Measurements from ENCODE around the gene BRD3OS.

The BRD3OS gene

DNA sequence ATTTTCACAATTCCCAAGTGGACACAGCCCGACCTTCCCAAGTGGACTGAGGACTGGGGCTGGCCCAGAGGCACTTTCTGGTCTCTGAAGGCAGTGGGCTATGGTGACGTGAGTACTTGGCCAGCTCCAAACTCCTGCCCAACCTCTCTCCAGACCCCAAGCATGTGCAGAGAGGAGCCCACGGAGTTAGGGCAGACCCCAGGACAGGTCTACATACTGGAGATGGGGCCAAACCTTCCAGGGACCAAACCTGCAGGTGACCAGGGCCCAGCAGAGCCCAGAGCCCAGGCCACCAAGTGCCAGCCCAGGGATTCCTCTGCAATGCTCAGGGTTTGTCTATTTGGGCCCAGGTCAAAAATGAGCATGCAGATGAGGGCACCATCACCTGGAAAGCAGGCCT, 27.2 kb downstream of the BRD3OS start:
- DNase-seq (ENCODE audit: low read depth in 2 of 2) = no peak

DNA sequence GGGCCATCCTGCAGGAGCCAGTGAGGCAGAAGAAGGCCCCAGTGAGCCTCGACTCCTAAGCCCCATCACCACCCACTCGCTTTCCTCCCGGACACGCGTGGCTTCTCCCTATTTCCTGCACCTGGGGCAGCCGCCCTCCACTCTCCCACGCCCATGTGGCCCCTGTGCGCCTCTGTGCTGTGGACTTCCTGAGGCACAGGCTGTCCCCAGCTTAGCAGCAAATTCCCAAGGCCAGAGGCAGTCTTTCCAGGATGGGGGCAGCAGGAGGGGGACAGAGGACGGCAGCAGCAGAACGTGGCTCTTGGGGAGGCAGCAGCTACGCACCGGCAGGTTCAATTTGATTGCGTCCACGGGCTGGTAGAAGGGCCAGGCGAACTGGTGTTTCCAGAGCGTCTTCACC, 27.7 kb downstream of the BRD3OS start:
- DNase-seq (ENCODE audit: low read depth in 2 of 2) = no peak

DNA sequence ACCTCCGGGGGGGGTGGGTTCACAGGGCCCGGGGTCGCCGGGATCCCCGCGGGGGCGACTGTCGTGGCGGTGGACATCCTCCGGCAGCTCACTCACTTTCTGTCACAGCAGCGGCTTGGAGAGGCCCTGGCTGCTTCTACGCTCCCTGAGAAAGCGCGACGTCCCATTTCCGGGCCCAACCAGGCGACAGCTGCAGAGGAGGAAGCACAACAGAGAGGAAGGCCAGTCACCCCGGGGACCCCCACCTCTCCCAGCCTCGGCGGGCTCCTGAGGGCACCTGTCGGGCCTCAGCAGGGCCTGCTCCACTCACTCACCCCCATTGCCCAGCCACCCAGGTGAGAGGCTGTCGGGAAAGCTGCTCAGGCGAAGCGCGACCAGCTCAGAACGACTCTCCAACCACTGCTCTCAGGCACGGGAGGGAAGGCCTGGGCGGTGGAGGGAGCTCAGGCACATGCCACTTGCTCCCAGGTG, 28.2 kb downstream of the BRD3OS start:
- no peak for DNase-seq (ENCODE audit: low read depth in 2 of 2)

DNA sequence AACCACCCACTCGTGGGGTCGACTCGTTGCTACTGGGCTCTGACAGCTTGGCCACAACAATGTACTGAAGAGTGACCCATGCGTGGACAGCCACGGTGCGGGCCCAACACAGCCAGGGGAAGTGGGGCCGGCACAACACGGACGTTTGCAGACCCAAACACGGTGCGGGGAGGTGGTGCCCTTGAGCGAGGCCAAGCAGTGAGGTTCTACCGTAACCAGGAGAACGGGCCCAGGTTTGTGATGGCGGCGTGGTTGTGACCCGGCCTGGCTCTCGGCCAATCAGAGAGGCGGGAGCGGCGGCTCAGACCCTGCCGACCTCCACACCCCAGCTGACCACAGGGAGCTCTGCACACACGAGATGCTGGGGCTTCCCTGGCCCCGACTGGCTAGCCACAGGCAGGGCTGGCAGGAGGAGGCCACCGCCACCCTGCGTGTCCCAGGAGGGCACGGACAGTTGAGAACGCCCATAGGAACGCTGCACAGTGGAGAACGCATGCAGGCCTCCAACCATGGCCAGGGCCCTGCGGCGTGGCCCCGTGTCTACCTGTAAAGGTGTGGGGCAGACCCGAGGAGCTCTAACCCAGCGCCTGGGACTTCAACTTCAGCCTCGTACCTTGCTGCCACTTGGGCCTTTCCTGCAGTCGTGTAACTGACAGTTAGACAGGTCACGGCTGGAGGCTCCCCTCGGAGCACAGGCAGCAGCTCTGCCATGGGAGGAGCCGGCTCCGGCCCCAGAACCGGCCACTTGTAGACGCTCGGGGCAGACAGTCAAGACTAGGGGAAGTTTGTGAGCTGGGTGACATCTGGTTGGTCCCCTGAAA, 28.9 kb downstream of the BRD3OS start:
- no peak for DNase-seq (ENCODE audit: low read depth in 2 of 2)

DNA sequence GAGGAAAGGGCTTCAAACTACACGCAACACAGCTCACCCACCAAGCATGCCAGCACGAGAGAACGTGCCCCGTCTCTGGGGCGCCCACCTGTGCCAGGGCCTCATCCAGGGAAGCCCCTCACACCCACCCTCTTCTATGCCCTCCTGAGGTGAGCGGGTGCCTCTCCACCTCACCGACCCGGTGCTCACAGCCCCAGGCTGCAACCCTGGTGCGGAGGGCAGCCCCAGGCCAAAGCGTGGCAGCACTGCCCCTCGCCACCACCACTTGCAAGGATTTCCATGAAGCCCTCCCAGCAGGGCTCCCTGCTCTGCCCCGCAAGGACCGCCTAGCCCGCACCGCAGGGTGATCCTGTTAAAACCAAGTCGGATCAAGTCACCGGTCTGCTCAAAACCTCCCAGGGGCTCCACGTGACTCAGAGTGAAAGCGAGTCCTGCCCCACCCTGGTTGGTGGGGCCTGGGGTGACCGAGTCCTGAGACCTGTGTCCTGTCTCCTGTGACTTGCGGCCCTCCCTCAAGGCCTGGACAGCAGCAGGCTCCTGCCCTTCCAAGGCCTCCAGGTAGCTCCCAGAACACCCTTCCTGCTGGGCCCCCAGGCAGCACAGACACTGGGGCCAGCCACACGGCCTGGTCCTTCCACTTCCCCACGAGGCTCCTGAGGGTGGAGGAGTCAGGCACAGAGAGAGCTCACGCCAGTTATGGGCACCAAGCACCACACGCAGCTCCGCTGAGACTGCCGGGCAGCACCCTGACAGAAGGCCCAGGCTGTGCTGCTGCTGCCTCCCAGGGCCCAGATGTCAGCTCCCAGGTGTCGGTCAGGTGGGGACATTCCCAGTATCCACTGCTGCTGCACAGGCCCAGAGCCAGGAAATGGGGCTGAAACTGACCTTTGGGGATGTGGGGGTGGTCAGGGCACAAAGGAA, 29.9 kb downstream of the BRD3OS start:
- no peak for DNase-seq (ENCODE audit: low read depth in 2 of 2)

DNA sequence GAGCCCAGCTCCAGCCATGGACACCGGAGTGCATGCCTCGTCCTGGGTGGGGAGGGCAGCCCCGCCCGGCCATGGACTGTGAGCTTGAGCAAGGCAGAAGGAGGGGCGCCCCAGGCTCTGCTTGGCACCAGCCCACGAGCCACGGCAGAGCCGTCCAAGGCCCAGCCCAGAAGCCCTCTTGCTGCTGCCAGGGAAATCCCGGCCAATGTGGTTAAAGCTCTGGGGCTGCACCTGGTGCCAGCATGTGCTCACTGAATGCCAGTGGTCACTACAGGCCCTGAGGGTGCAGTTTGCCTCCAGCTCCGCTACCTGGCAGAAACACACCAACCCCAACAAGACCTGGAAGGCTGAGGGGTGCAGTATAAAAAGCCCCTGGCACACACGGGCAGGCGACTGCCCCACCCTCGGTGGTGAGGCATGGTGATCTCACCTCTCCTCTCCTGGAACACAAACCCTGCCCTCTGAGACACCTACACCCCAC, 30.7 kb downstream of the BRD3OS start:
- DNase-seq (ENCODE audit: low read depth in 2 of 2) = no peak

DNA sequence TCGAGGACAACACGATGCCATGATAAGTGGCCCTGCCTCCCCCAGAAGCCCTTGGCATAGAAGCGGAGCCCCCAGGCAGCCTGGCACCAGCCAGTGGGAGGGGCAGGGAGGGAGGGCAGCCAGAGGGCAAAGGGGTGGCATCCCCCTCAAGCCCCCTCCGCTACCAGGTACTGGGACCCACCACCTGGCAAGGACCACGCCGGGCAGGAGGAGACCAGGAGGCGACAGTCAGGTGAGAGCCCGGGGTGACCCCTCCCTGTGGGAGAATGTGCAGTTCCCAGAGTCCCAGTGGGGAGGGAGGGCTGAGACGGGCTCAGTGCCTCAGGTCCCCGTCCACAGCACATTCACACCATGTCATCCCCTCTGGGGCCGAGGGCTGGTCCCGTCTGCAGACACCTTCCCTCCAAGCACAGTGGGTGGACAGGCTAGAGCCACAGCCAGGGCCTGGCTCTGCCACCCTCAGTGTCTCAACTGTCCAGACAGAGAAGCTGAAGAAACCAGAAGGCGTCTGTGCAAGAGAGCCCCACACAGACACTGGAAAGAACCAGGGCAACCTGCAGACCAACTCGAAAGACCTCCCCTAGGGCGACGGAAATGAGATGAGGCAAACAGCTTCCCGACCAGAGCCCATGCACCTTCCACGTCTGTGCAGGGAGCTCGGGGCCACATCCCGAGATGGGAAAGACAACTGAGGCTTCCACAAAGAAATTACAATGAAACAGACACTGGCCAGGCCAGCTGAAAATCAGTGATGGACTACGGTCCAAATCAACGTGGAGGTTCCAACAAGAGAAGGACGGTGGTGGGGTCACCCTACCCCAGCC, 31.4 kb downstream of the BRD3OS start:
- DNase-seq (ENCODE audit: low read depth in 2 of 2) = no peak

DNA sequence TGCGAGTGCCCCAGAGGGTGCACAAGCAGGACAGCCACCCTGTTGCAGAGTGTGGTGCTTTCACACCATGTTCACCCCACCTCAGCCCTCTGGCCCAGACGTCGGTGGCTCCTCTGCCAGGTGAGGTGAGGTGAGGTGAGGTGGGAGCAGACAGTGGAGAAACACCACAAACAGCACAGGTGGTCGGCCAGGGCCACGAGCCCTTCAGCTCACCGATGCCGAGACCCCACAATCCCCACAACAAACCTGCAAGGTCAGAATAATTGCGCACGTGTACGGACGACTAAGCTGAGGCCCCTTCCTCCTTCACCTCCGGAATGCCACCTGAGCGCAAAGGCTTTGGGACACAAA, 32.0 kb downstream of the BRD3OS start:
- DNase-seq (ENCODE audit: low read depth in 2 of 2) = no peak

DNA sequence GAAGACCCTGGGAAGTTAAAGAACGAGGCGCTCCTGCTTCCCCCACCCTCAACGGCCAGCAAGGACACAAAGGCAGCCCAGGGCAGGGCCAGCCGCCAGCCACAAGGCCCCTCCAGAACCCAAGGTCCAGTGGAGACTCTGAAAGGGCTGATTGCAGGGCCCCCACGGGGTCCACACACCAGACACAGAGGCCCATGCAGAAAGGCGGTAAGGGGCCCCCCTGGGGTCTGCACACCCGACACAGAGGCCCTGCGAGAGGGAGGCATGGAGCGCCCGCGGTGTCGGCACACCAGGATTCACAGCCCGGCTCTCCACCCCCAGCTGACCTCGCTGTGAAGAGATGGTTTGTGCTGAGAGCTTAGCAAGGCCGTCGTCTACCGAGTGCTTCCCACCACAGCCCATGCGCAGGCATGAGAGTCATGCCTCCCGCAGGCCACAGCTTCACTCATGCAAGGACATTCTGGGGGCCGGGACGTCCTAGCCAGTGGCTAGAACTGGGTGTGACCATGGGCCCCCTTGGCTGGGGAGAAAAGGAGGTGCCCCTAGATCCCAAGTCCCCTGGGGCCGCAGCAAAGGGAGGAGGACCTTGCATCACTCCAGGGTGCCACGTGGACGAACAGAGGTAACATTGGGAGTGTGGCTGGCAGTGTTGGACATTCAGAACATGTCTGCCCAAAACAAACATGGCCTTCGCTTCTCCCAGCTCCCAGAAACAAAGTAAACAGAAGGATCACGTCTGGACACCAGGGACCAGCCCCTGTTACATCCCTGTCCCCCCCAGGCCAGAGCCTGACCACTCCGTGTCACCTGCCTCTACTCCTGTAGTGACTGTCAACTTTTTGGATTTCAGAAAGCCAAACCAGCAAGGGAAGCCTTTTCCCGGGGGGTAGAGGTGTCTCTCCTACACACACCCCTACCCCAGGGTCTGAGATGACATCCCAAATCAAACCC, 32.7 kb downstream of the BRD3OS start:
- DNase-seq (ENCODE audit: low read depth in 2 of 2) = no peak

DNA sequence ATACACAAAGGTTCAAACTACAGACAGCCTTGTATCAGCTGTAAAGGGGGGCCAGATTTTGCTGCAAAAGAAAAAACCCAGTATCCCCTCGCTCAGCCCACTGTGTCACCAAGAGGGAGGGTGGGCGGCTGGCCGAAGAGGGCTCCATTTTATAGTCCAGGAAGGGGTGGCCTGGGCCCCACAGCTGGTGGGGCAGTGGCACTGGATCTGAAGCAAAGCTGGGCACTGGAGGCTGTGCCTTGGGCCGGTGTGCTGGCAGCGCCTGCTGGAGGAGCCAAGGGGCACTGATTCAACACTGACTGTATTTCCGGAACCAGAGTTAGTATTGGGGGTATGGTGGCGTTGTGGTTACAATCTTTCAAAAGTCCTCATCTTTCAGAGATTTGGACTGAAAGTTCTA, 33.4 kb downstream of the BRD3OS start:
- DNase-seq (ENCODE audit: low read depth in 2 of 2) = no peak

DNA sequence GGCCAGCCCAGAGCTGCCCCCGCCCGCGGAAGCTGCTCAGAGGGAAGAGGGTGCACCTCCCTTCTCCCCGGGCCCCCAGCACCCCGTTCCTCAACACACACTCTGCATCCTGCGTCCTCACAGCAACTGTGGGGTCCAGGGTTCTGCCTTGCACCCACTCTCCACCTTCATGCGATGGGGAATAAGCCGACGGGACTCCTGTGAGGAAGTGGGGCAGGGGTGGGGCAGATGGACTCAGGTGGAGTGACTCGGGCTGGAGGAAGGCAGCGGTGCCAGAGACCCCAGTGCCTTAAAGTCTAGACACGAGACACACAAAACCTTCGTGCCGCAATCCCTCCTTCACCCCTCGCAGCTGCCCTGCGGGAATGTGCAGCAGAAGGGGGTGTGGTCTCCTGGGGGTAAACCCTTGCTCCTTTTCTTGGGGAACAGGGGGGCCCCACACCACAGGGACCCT, 33.9 kb downstream of the BRD3OS start:
- DNase-seq (ENCODE audit: low read depth in 2 of 2) = no peak

DNA sequence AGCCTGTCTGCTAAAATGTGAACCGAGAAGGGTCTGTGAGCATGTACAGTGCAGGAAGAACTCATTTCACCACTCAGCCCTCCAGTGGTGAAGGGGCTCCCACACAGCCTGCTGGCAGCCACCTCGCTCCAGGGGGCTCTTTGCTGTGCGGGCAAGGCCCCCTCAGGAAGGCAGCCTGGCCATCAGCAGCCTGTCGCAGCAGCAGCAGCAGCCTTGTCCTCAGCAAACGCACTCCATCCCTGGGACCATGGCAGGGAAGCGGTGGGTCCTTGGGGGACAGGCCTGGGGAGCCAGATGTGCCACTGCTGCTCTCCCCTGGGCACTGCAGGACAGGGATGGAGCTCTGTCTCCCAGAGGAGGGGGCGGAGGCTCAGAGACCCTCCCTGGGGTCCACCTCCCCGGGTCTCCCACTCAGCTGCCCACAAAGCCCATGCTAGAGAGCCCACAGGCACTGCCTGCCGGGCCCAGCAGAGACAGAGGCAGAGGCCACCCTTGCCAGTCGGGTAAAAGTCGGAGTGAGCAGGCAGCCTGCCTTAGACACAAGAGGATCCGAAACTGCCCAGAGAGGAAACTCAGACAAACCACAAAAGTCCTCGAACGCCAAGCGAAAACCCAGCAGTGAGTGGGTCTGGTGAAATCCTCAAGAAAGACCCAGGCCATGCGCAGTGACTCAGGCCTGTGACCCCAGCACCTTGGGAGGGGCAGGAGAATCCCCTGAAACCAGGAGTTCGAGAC, 34.5 kb downstream of the BRD3OS start:
- no peak for DNase-seq (ENCODE audit: low read depth in 2 of 2)

DNA sequence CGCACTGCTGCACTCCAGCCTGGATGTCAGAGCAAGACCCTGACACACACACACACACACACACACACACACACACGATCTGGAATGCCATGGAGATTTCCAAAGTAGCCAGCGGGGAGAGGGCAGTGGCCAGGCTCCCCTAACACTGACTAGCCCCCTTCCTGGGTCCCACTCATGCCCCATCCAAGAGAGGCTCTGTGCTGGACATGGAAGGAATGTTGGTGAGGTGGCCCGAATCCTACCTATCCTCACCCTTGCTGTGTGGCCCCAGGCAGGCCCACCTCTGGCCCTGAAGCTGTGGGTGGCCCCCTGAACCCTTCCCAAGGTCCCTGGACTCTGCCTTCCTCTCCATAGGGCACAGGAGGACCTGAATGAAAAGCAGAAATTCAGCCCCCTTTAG, 35.3 kb downstream of the BRD3OS start:
- no peak for DNase-seq (ENCODE audit: low read depth in 2 of 2)

DNA sequence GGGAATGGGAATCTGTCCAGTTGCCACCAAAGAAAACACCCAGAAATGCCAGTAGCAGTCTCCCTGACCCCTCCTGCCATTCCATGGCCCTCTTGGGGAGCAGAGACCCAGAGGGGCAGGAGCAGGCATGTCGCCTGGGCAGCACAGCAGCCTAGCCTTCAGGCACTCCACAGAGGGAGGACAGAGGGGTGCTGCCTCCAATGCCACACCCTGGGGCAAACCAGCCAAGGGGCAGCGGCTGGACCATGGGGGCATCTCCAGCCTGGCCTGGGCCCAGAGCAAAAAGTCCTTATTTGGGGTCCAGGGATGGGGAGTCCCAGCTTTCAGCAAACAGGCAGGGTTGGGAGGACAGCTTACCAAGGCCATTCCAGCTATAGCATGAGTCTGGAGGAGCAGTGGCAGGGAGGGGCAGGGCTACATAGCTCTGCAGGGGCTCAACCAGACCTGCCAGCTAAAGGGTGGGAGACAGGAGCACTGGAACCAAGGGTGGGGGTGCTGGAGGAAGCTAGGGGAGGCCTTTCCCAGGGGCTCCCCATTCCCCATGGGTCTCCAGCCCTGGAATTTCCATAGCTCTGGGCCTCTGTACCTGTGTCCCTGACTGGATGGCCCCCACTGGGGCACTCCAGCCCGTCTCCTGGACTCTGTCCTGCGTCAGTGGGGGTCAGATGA, 35.9 kb downstream of the BRD3OS start:
- DNase-seq (ENCODE audit: low read depth in 2 of 2) = no peak

DNA sequence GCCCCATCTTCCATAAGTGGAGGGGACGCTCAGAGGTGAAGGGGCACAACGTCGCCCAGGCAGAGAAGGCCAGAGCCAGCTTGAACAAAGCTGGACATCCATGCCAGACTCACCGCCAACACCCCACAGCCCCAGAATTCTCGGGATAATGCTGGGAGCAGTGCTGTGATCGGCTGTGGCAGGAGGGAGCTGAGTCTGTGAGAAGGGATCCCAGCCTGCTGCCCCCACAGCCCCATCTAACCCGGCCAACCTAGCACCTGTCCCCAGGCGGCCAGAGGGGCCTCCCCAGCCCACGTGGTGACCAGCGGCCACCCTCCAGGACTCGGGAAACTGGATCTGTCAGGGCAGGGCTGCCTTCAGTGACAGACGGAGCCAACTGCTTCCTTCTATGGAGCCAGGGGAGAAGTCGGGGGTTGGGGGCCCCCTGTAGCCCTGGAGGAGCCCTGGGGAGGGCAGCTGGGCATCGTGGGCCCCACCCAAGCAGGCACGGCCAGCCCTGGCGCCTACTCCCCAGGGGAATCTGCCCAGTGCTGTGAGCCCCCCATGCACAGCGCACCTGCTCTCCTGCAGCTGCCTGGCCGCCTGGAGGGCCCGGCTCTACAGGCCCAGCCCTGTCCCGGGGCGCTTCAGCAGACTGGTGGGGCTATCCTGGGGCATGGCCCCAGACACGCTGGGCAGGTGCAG, 36.5 kb downstream of the BRD3OS start:
- no peak for DNase-seq (ENCODE audit: low read depth in 2 of 2)

DNA sequence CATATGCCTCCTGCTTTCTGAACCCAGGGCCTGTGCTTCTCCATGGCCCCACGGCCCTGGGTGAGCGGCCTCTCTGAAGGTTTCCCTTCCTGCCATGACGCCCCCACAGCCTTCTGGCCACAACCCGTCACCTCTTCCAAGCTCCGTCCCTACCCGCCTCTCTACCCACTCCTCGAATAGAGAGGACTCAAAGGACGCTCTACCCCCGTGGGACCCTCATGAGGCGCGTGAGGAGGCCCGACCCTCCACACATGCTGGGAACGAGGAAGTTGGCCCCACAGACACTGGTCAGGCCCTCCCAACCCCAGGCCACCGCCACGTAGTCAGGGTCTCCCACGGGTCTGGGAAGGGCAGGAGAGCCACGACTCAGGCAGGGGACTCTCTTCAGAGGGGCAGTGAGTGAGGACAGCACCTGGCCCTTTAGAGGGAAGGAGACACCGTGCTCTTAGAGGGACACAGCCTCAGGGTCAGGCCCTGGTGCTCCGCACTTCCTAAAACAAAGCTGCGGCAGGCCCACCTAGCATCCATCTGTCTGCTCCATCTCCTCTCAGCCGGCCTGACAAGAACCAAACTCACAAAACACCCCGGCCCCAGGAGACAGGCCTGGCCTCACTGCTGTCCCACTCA, 37.3 kb downstream of the BRD3OS start:
- no peak for DNase-seq (ENCODE audit: low read depth in 2 of 2)

DNA sequence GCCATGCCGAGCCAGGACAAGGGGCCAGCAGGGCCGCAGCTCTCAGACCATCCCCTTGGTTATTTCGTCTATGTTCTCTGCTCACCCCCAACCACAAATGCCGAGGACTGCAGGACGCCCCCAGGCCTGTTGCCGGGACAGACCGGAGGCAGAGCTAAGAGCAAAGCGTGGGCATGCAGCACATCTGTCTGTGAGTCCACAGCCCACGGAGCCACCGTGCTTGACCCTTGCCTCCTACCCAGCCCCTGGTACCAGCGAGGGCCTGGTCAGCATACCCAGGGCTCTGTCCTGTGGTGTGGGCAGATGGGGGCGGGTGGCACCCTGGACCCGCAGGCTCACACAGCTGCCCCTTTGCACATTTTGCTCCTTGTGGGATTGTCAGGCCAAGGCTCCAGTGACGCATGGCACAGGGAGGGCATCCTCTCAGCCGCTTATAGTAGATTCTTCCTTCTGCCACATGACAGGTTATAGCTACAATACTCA, 37.8 kb downstream of the BRD3OS start:
- DNase-seq (ENCODE audit: low read depth in 2 of 2) = no peak
